ENCODE data around the gene ROCK2. TPM values are rescaled to one million over a fixed set of nuclear protein-coding genes. Genes with fewer than 3 reads are reported as not detected.

ROCK2 gene
- total and polyA plus RNA-seq, 2 experiments from 2014 or later = 34.5 to 59.6 TPM

GRCh38 chr2:11367170-11367730 lies 22.8 kb upstream of the ROCK2 start:
- no peak overlapping the region for H3K4me2 ChIP-seq
- WGBS (ENCODE audit: low lambda C conversion rate, missing lambda C conversion rate) = 88% methylated on average over 1 of the region's 1 CpG

GRCh38 chr2:11366326-11366741 lies 21.9 kb upstream of the ROCK2 start:
- H3K27ac ChIP-seq = no peak overlapping the region
- no peak overlapping the region for H3K4me3 ChIP-seq
- H3K4me2 ChIP-seq = no peak overlapping the region
- H3K9me3 ChIP-seq (ENCODE audit: low read depth) = no peaks in the 10 kb centered on the region
- H4K20me1 ChIP-seq (ENCODE audit: insufficient read depth, poor library complexity, severe bottlenecking) = no peaks in the 10 kb centered on the region
- TF ChIP-seq EZH2phosphoT487 (IDR thresholded peaks at IDR 0.05; ENCODE audit: low read depth, severe bottlenecking, unreplicated experiment) = no peak
- TF ChIP-seq CTCF (IDR thresholded peaks at IDR 0.05; ENCODE audit: poor library complexity) = no peak
- no peak for TF ChIP-seq EZH2 (IDR thresholded peaks at IDR 0.05; ENCODE audit: borderline replicate concordance)
- no peaks in the 10 kb centered on the region for H3K27me3 ChIP-seq
- WGBS (ENCODE audit: low lambda C conversion rate, missing lambda C conversion rate) = 84% methylated on average over 5 of the region's 5 CpGs
- no peak for DNase-seq (ENCODE audit: low spot score)
- H2AFZ ChIP-seq = no peak overlapping the region
- H3K9me2 ChIP-seq (replicated peaks; ENCODE audit: insufficient read depth) = no peaks in the 10 kb centered on the region
- peaks cover 21% of the 10 kb centered on the region for H3K4me1 ChIP-seq (ENCODE audit: insufficient read depth)
- no peaks in the 10 kb centered on the region for H3K79me2 ChIP-seq
- H3K36me3 ChIP-seq (replicated peaks; ENCODE audit: insufficient read depth, low read depth) = no peaks in the 10 kb centered on the region

More at GRCh38 chr2:11367170-11367730, 22.8 kb upstream of the ROCK2 start:
- Histone ChIP-seq H2AFZ (no peak overlapping the region), H4K20me1 (ENCODE audit: insufficient read depth, poor library complexity, severe bottlenecking) (no peaks in the 10 kb centered on the region), H3K4me1 (ENCODE audit: insufficient read depth) (peaks cover 30% of the 10 kb centered on the region), H3K79me2 (no peaks in the 10 kb centered on the region), H3K4me3 (no peak overlapping the region), H3K9me2 (replicated peaks; ENCODE audit: insufficient read depth) (no peaks in the 10 kb centered on the region), H3K36me3 (replicated peaks; ENCODE audit: insufficient read depth, low read depth) (no peaks in the 10 kb centered on the region), H3K9me3 (ENCODE audit: low read depth) (no peaks in the 10 kb centered on the region), H3K27me3 (no peaks in the 10 kb centered on the region), H3K27ac (peak overlapping the region; percentile 4)
- DNase-seq (ENCODE audit: low spot score) = no peak
- no peak for TF ChIP-seq CTCF (IDR thresholded peaks at IDR 0.05; ENCODE audit: poor library complexity)
- TF ChIP-seq EZH2phosphoT487 (IDR thresholded peaks at IDR 0.05; ENCODE audit: low read depth, severe bottlenecking, unreplicated experiment) = no peak
- no peak for TF ChIP-seq EZH2 (IDR thresholded peaks at IDR 0.05; ENCODE audit: borderline replicate concordance)

GRCh38 chr2:11365096-11365879 lies 20.9 kb upstream of the ROCK2 start:
- no peak overlapping the region for H3K27ac ChIP-seq
- peaks cover 12% of the 10 kb centered on the region for H3K4me1 ChIP-seq (ENCODE audit: insufficient read depth)
- H3K4me3 ChIP-seq = no peak overlapping the region
- H3K36me3 ChIP-seq (replicated peaks; ENCODE audit: insufficient read depth, low read depth) = no peaks in the 10 kb centered on the region
- no peak for DNase-seq (ENCODE audit: low spot score)
- no peaks in the 10 kb centered on the region for H3K27me3 ChIP-seq
- TF ChIP-seq CTCF (IDR thresholded peaks at IDR 0.05; ENCODE audit: poor library complexity) (no peak), EZH2phosphoT487 (IDR thresholded peaks at IDR 0.05; ENCODE audit: low read depth, severe bottlenecking, unreplicated experiment) (no peak)
- no peaks in the 10 kb centered on the region for H3K9me2 ChIP-seq (replicated peaks; ENCODE audit: insufficient read depth)
- no peaks in the 10 kb centered on the region for H3K79me2 ChIP-seq
- H2AFZ ChIP-seq = no peak overlapping the region
- H3K9me3 ChIP-seq (ENCODE audit: low read depth) = no peaks in the 10 kb centered on the region
- H3K4me2 ChIP-seq = no peak overlapping the region
- no peaks in the 10 kb centered on the region for H4K20me1 ChIP-seq (ENCODE audit: insufficient read depth, poor library complexity, severe bottlenecking)
- 53% methylated on average over 7 of the region's 7 CpGs for WGBS (ENCODE audit: low lambda C conversion rate, missing lambda C conversion rate)
